Measurements from ENCODE around the gene UNC5B.

Gene UNC5B

DNA sequence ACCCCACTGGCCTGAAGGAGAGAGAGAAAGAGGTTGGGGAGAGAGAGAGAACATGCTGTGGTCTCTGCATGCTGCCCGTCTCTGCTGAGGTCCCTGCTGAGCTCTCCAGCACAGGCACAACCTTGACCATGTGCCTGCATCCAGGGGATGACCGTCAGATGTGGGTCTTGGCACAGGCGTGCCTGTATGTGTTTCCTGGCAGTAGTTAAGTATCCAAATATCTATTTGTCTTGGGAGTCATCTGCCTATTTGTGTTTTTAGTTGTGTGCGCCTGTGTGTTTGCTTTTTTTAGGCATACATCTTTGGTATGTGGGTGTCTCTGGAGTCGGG, 1.9 kb upstream of the UNC5B start:
- Histone ChIP-seq H3K9me3 (replicated peaks; ENCODE audit: insufficient read depth, low read length) (no peaks in the 10 kb centered on the region), H3K9ac (ENCODE audit: low read length) (no peak overlapping the region), H3K27ac (ENCODE audit: low read length) (no peak overlapping the region), H3K4me2 (ENCODE audit: low read depth, low read length) (no peak overlapping the region), H3K9me2 (replicated peaks; ENCODE audit: insufficient read depth, low read length) (no peaks in the 10 kb centered on the region), H2AFZ (ENCODE audit: low read length) (no peak overlapping the region), H3K36me3 (replicated peaks; ENCODE audit: insufficient read depth, low read length) (no peaks in the 10 kb centered on the region), H3F3A (ENCODE audit: insufficient read depth, low read length) (no peaks in the 10 kb centered on the region), H3K4me1 (ENCODE audit: low read length) (peaks cover 3% of the 10 kb centered on the region; the same call in 1 of the 2 replicates), H3K4me3 (ENCODE audit: low read length) (no peak overlapping the region), H4K20me1 (ENCODE audit: insufficient read depth, low read length) (no peaks in the 10 kb centered on the region), H3K79me2 (ENCODE audit: low read length) (no peaks in the 10 kb centered on the region), H3K27me3 (replicated peaks; ENCODE audit: insufficient read depth, low read length) (peaks cover 57% of the 10 kb centered on the region)
- DNase-seq = no peak
- TF ChIP-seq EZH2 (optimal IDR thresholded peaks at IDR 0.05; ENCODE audit: low read depth, low read length) (no peak), EZH2phosphoT487 (IDR thresholded peaks at IDR 0.05; ENCODE audit: low read length) (no peak)
- TF ChIP-seq, protein P1, sequence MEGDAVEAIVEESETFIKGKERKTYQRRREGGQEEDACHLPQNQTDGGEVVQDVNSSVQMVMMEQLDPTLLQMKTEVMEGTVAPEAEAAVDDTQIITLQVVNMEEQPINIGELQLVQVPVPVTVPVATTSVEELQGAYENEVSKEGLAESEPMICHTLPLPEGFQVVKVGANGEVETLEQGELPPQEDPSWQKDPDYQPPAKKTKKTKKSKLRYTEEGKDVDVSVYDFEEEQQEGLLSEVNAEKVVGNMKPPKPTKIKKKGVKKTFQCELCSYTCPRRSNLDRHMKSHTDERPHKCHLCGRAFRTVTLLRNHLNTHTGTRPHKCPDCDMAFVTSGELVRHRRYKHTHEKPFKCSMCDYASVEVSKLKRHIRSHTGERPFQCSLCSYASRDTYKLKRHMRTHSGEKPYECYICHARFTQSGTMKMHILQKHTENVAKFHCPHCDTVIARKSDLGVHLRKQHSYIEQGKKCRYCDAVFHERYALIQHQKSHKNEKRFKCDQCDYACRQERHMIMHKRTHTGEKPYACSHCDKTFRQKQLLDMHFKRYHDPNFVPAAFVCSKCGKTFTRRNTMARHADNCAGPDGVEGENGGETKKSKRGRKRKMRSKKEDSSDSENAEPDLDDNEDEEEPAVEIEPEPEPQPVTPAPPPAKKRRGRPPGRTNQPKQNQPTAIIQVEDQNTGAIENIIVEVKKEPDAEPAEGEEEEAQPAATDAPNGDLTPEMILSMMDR (IDR thresholded peaks at IDR 0.05; ENCODE audit: low read length) = no peak

DNA sequence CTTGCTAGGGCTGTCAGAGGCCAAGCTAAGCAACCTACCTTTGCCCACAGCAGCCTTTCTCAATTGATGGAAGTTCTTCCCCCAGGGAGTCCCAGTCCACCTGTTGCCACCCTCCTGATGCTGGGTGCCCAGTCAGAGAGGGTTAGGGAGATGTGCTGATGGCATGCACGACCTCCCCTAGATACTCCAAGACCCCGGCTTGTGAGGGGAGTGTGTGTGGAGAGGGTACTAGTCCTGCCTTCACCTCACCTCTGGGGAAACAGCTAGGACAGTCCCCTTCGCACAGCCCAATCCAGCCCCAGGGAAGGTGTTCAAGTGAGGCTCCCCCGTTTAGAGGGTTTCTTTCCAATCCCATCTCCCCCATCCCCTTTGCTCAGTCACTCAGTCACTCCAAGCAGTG, 1.3 kb upstream of the UNC5B start:
- Histone ChIP-seq H3K36me3 (replicated peaks; ENCODE audit: insufficient read depth, low read length) (no peaks in the 10 kb centered on the region), H2AFZ (ENCODE audit: low read length) (no peak overlapping the region), H3F3A (ENCODE audit: insufficient read depth, low read length) (no peaks in the 10 kb centered on the region), H3K9me2 (replicated peaks; ENCODE audit: insufficient read depth, low read length) (no peaks in the 10 kb centered on the region), H3K4me1 (ENCODE audit: low read length) (peaks cover 3% of the 10 kb centered on the region; the same call in 1 of the 2 replicates), H3K4me3 (ENCODE audit: low read length) (no peak overlapping the region), H3K9me3 (replicated peaks; ENCODE audit: insufficient read depth, low read length) (no peaks in the 10 kb centered on the region), H3K9ac (ENCODE audit: low read length) (no peak overlapping the region), H3K4me2 (ENCODE audit: low read depth, low read length) (no peak overlapping the region), H3K27ac (ENCODE audit: low read length) (no peak overlapping the region), H4K20me1 (ENCODE audit: insufficient read depth, low read length) (no peaks in the 10 kb centered on the region), H3K79me2 (ENCODE audit: low read length) (no peaks in the 10 kb centered on the region), H3K27me3 (replicated peaks; ENCODE audit: insufficient read depth, low read length) (peaks cover 61% of the 10 kb centered on the region)
- no peak for TF ChIP-seq EZH2 (optimal IDR thresholded peaks at IDR 0.05; ENCODE audit: low read depth, low read length)
- TF ChIP-seq, protein P1 (IDR thresholded peaks at IDR 0.05; ENCODE audit: low read length) = no peak
- no peak for TF ChIP-seq EZH2phosphoT487 (IDR thresholded peaks at IDR 0.05; ENCODE audit: low read length)
- DNase-seq = no peak

DNA sequence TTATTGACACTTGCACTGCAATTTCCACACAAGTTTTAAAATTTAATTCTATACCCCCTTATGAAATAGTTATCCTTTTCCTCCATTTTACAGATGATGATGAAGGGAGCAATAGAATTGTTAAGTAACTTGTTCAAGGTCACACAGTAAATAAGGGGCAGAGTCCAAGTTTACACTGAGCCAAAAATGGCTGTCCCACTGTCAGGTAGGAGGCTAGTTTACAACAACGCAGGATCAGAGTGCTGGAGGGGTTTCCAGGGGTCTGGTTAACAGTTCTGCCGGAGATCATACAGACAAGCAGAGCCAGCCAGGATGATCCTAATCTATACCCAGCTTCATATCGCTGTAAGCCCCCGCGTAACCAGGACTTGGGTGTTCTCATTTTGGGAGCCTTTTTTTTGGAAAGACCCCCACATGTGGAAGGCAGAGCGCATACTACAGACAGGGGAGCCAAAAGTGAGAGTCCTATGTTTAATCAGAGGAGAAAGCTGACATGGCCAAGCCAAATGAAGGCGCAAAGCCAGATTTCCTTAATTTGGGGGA, 524 bp upstream of the UNC5B start:
- Histone ChIP-seq H3K27ac (ENCODE audit: low read length) (no peak overlapping the region), H3K9me3 (replicated peaks; ENCODE audit: insufficient read depth, low read length) (no peaks in the 10 kb centered on the region), H4K20me1 (ENCODE audit: insufficient read depth, low read length) (no peaks in the 10 kb centered on the region), H3K9ac (ENCODE audit: low read length) (no peak overlapping the region), H3K9me2 (replicated peaks; ENCODE audit: insufficient read depth, low read length) (no peaks in the 10 kb centered on the region), H2AFZ (ENCODE audit: low read length) (no peak overlapping the region), H3K4me2 (ENCODE audit: low read depth, low read length) (peak overlapping the region; percentile 57; the same call in 1 of the 2 replicates), H3K27me3 (replicated peaks; ENCODE audit: insufficient read depth, low read length) (peaks cover 68% of the 10 kb centered on the region), H3K79me2 (ENCODE audit: low read length) (no peaks in the 10 kb centered on the region), H3K4me1 (ENCODE audit: low read length) (peaks cover 3% of the 10 kb centered on the region; the same call in 1 of the 2 replicates), H3F3A (ENCODE audit: insufficient read depth, low read length) (no peaks in the 10 kb centered on the region), H3K4me3 (ENCODE audit: low read length) (no peak overlapping the region), H3K36me3 (replicated peaks; ENCODE audit: insufficient read depth, low read length) (no peaks in the 10 kb centered on the region)
- no peak for TF ChIP-seq EZH2 (optimal IDR thresholded peaks at IDR 0.05; ENCODE audit: low read depth, low read length)
- TF ChIP-seq, protein P1 (IDR thresholded peaks at IDR 0.05; ENCODE audit: low read length) = no peak
- TF ChIP-seq EZH2phosphoT487 (IDR thresholded peaks at IDR 0.05; ENCODE audit: low read length) = no peak
- DNase-seq = no peak
